GM12878 (cell line): Measurements from ENCODE around the gene PPIF. TPM values are rescaled to one million over a fixed set of nuclear protein-coding genes. Genes with fewer than 3 reads are reported as not detected.

Experiments used
- ATAC-seq: fragments of 200-7000 bp; cut with Tn5 transposase; 3 replicates; pipeline ENCODE4 v1.9.1; 2020; ENCODE audit warnings: mild to moderate bottlenecking, moderate library complexity
- BruUV-seq: library from RNA; stranded (reverse); fragments of 400-500 nt; replicated peaks from 2 replicates; lab custom pipeline; 2021; lab: Mats Ljungman, UMichigan
- CTCF ChIA-PET: fragments of 300-600 bp; sonication (Branson Sonifier 250); formaldehyde crosslinking; extraction: SDS; loops from one replicate; lab custom pipeline; 2021; ENCODE audit warnings: inconsistent platforms; lab: Yijun Ruan, JAX
- POLR2A ChIA-PET: fragments of 350-600 bp; formaldehyde crosslinking; extraction: SDS; loops from one replicate; lab custom pipeline; 2021; ENCODE audit warnings: inconsistent platforms; lab: Charles Lee
- RAD21 ChIA-PET: fragments of 300-600 bp; sonication (Branson Sonifier 250); formaldehyde crosslinking; loops from one replicate; lab custom pipeline; 2023; ENCODE audit warnings: antibody characterized with exemption; ENCODE audit not compliant: unreplicated experiment; lab: Charles Lee
- SMC1A ChIA-PET: fragments of 300-600 bp; sonication (Branson Sonifier 250); formaldehyde crosslinking; loops from one replicate; lab custom pipeline; 2023; ENCODE audit not compliant: unreplicated experiment, uncharacterized antibody; lab: Charles Lee
- DNase-seq: peaks from one replicate; pipeline ENCODE4 v3.0.0-alpha.2; 2011; ENCODE audit warnings: low read depth, low spot score
- FAIRE-seq: peaks from 3 replicates; lab custom pipeline; 2011; peaks lifted over from hg19 to GRCh38; lab: Jason Lieb, UNC
- H2AFZ ChIP-seq: 2 replicates; pipeline ENCODE4 v1.6.0; 2011; ENCODE audit warnings: low read depth, low read length, control low read depth; ENCODE audit not compliant: control insufficient read depth
- H3K27ac ChIP-seq: 2 replicates; pipeline ENCODE4 v1.5.1; 2011; ENCODE audit warnings: control low read depth; ENCODE audit not compliant: control insufficient read depth, insufficient read depth
- H3K27me3 ChIP-seq, 2 experiments: replicated peaks in 1 of 2; 2 replicates each; pipeline versions ENCODE4 v1.6.0 to v1.6.1; 2011; ENCODE audit warnings: low read length in 1 of 2; ENCODE audit not compliant: control insufficient read depth in 2 of 2, insufficient read depth in 2 of 2
- H3K36me3 ChIP-seq, 2 experiments: 2 replicates each; pipeline ENCODE4 v1.5.1; 2011; ENCODE audit warnings: low read length in 1 of 2; ENCODE audit not compliant: control insufficient read depth in 2 of 2, insufficient read depth in 2 of 2
- H3K4me1 ChIP-seq: 2 replicates; pipeline ENCODE4 v1.6.1; 2011; ENCODE audit warnings: mild to moderate bottlenecking, low read length, moderate library complexity, mixed read lengths; ENCODE audit not compliant: control insufficient read depth, insufficient read depth
- H3K4me2 ChIP-seq: 2 replicates; pipeline ENCODE4 v1.6.0; 2011; ENCODE audit warnings: control low read depth; ENCODE audit not compliant: control insufficient read depth, insufficient read depth
- H3K4me3 ChIP-seq: fragments of 200-600 bp; sonication (generic); 2 replicates; pipeline ENCODE4 v1.5.1; 2016
- H3K79me2 ChIP-seq: 2 replicates; pipeline ENCODE4 v1.6.0; 2011; ENCODE audit warnings: low read length; ENCODE audit not compliant: control insufficient read depth, insufficient read depth
- H3K9ac ChIP-seq: 2 replicates; pipeline ENCODE4 v1.8.0; 2011; ENCODE audit warnings: low read length, control low read depth, mixed read lengths; ENCODE audit not compliant: control insufficient read depth, insufficient read depth
- H3K9me3 ChIP-seq: replicated peaks from 3 replicates; pipeline ENCODE4 v1.5.1; 2011; ENCODE audit warnings: mild to moderate bottlenecking, low read length; ENCODE audit not compliant: control insufficient read depth, insufficient read depth
- H4K20me1 ChIP-seq: 2 replicates; pipeline ENCODE4 v1.6.0; 2011; ENCODE audit not compliant: control insufficient read depth, insufficient read depth
- BCL3 ChIP-seq: IDR thresholded peaks from 2 replicates; pipeline ENCODE4 v1.6.1; 2011; ENCODE audit warnings: borderline replicate concordance, low read depth, mild to moderate bottlenecking, moderate library complexity, low read length; ENCODE audit not compliant: insufficient read depth, poor library complexity, severe bottlenecking
- CHD1 ChIP-seq: IDR thresholded peaks from 2 replicates; pipeline ENCODE4 v1.6.1; 2012; ENCODE audit warnings: low read depth, low read length, improper control_type of control experiment
- CHD2 ChIP-seq: IDR thresholded peaks from 2 replicates; pipeline ENCODE4 v1.6.1; 2011; ENCODE audit warnings: low read depth, low read length, improper control_type of control experiment, borderline replicate concordance
- CTCF ChIP-seq, 3 experiments: IDR thresholded peaks in 2 of 3; conservative IDR thresholded peaks in 1 of 3; 2 replicates each; pipeline ENCODE4 v1.5.1; 2011; ENCODE audit warnings: low read depth in 3 of 3, low read length in 3 of 3, mild to moderate bottlenecking in 3 of 3, control low read depth in 2 of 3, moderate library complexity in 2 of 3, inconsistent platforms in 1 of 3, mixed read lengths in 1 of 3; ENCODE audit not compliant: control insufficient read depth in 2 of 3, insufficient read depth in 1 of 3; ENCODE audit errors: extremely low read depth in 1 of 3
- CUX1 ChIP-seq: IDR thresholded peaks from 2 replicates; pipeline ENCODE4 v1.6.1; 2012; ENCODE audit warnings: improper control_type of control experiment, low read depth, low read length; ENCODE audit not compliant: insufficient replicate concordance
- EP300 ChIP-seq, 2 experiments: fragments of 150-350 bp in 1 of 2; IDR thresholded peaks; 2 replicates each; pipeline ENCODE4 v1.6.1; 2011 to 2012; ENCODE audit warnings: low read depth in 2 of 2, low read length in 2 of 2, borderline replicate concordance in 1 of 2, improper control_type of control experiment in 1 of 2, inconsistent platforms in 1 of 2; ENCODE audit not compliant: control insufficient read depth in 1 of 2
- HDAC6 ChIP-seq: fragments of 200-600 bp; sonication (generic); IDR thresholded peaks from one replicate; pipeline ENCODE4 v1.8.0; 2017; ENCODE audit warnings: antibody characterized with exemption; ENCODE audit not compliant: unreplicated experiment
- HDGF ChIP-seq: fragments of 450-650 bp; IDR thresholded peaks from 2 replicates; pipeline ENCODE4 v1.6.1; 2016; ENCODE audit warnings: antibody characterized with exemption
- IKZF2 ChIP-seq, 2 experiments: fragments of 450-650 bp; IDR thresholded peaks; 2 replicates each; pipeline ENCODE4 v1.6.1; 2017; ENCODE audit warnings: mild to moderate bottlenecking in 2 of 2, moderate library complexity in 2 of 2
- KLF5 ChIP-seq: fragments of 450-650 bp; IDR thresholded peaks from 2 replicates; pipeline ENCODE4 v1.6.1; 2014; ENCODE audit warnings: mild to moderate bottlenecking; ENCODE audit not compliant: partially characterized antibody
- POLR2AphosphoS5 ChIP-seq: IDR thresholded peaks from 2 replicates; pipeline ENCODE4 v1.6.1; 2011; ENCODE audit warnings: mild to moderate bottlenecking, low read length, inconsistent platforms
- WGBS: methylation state at CpG from one replicate; pipeline ENCODE4 v1.1.6; 2016; ENCODE audit warnings: low lambda C conversion rate; ENCODE audit not compliant: insufficient replicate concordance, insufficient coverage; ENCODE audit errors: missing lambda C conversion rate; 5-methylcytosine and 5-hydroxymethylcytosine counted together
- in situ Hi-C: fragments of 300-500 bp; cut with MboI; formaldehyde crosslinking; loops from 9 replicates; pipeline ENCODE4 v1.14.3; 2018; ENCODE audit warnings: mixed read lengths
- intact Hi-C: fragments of 100-400 bp; cut with micrococcal nuclease; formaldehyde crosslinking; loops from one replicate; pipeline ENCODE4 v1.14.2; 2022; ENCODE audit not compliant: unreplicated experiment
- polyA plus RNA-seq, 11 experiments: library from polyadenylated mRNA; depleted of rRNA in 4 of 11; unstranded in 6 of 11; stranded (reverse) in 5 of 11; fragments of >200 nt; fragmentation: Nextera tagmentation in 4 of 11; fragmentation: Illumina TruSeq in 1 of 11; extraction: Ambion mirVana in 4 of 11; extraction: Trizol in 1 of 11; gene quantifications; 1 replicate in 1 of 11; 2 replicates in 10 of 11; pipeline versions ENCODE4 v1.2.1 to v1.2.3, GENCODE V29; 2011 to 2016; ENCODE audit warnings: inconsistent platforms in 2 of 11, missing spikeins in 2 of 11, low read depth in 1 of 11
- total RNA-seq, 4 experiments: library from RNA; depleted of rRNA in 3 of 4; stranded (reverse); fragments of >200 nt in 3 of 4; fragmentation: Illumina TruSeq in 1 of 4; extraction: Trizol in 1 of 4; gene quantifications; 2 replicates each; pipeline versions ENCODE4 v1.2.1 to v1.2.3, GENCODE V29; 2013 to 2021

The PPIF gene
- total and polyA plus RNA-seq, 10 of the 15 experiments (the other 5 are each of a cell fraction or from before 2014, with no cell fraction given) = 28.8 to 180 (median 128) TPM

- DNase-seq (no peak), FAIRE-seq (no peak), ATAC-seq (no peak)
- Histone ChIP-seq H3K27ac (no peak overlapping the region), H3K79me2 (peaks cover 38% of the 10 kb centered on the region), H3K9ac (no peak overlapping the region), H3K4me2 (no peak overlapping the region), H3K4me1 (peaks cover 12% of the 10 kb centered on the region), H2AFZ (no peak overlapping the region), H3K4me3 (no peak overlapping the region), H3K36me3 (peaks cover 8 to 19% of the 10 kb centered on the region in 2 experiments; a peak in 3 of 4 replicates), H3K27me3 (no peaks in the 10 kb centered on the region), H4K20me1 (no peaks in the 10 kb centered on the region; the same call in 1 of the 2 replicates), H3K9me3 (no peaks in the 10 kb centered on the region)
- intact Hi-C loops (loop anchor here (2.0 kb wide), 1 partner anchor 59 kb away; no protein-coding TSS in a partner anchor), in situ Hi-C loops (no loop called here)
- WGBS = 50% methylated on average over 2 of the region's 2 CpGs
- no TSS peak for BruUV-seq
- ChIA-PET POLR2A (interaction anchor here (0.9 to 3.7 kb wide), 3 partner anchors 11 to 98 kb away, joined by 3 to 15 read pairs (median 3); no protein-coding TSS in a partner anchor), SMC1A (interaction anchor here (0.6 to 3.5 kb wide), 9 partner anchors 9 to 100 kb away, joined by 3 to 18 read pairs (median 4); no protein-coding TSS in a partner anchor), CTCF (interaction anchor here (0.9 to 5.4 kb wide), 16 partner anchors 9 to 143 kb away, joined by 3 to 27 read pairs (median 6); no protein-coding TSS in a partner anchor), RAD21 (interaction anchor here (0.7 to 4.6 kb wide), 13 partner anchors 11 to 107 kb away, joined by 3 to 36 read pairs (median 6); no protein-coding TSS in a partner anchor)
- TF ChIP-seq HDGF (no peak), CTCF (IDR thresholded peaks at IDR 0.05 in 2 of 3, conservative IDR thresholded peaks at IDR 0.05 in 1 of 3; ENCODE audit: control insufficient read depth in 2 of 3, extremely low read depth in 1 of 3, insufficient read depth in 1 of 3, low read depth in 3 of 3, low read length in 3 of 3) (no peak), CUX1 (no peak), CHD2 (no peak), IKZF2 (IDR thresholded peaks at IDR 0.05) (no peak), KLF5 (no peak), CHD1 (no peak), POLR2AphosphoS5 (no peak), EP300 (IDR thresholded peaks at IDR 0.05; ENCODE audit: borderline replicate concordance in 1 of 2, control insufficient read depth in 1 of 2, low read depth in 2 of 2, low read length in 2 of 2) (no peak), HDAC6 (no peak), BCL3 (no peak)
These were observed 1.3 kb upstream of the PPIF start for GRCh38 chr10:79346012-79346340.
